Lung (tissue), 12 donors: ENCODE data around the gene FKBP9. TPM values are rescaled to one million over a fixed set of nuclear protein-coding genes. Genes with fewer than 3 reads are reported as not detected.
"Not testable (repeated sequence)": the region's sequence is repeated elsewhere in the genome, so short reads cannot be mapped to it uniquely, and the experiment has no call there.

Experiments used
- ATAC-seq: fragments of 200-7000 bp; cut with Tn5 transposase; one replicate; pipeline ENCODE4 v1.9.1; 2020; ENCODE audit warnings: moderate number of reproducible peaks; ENCODE audit not compliant: insufficient read depth, low FRiP score
- DNase-seq, 3 donors: peaks; one replicate each; pipeline ENCODE4 v3.0.0-alpha.2; 2013 to 2017
- H3K27ac ChIP-seq, 2 donors: one replicate each; pipeline ENCODE4 v1.5.1; 2013; ENCODE audit warnings: mild to moderate bottlenecking in 2 of 2, moderate library complexity in 2 of 2, control low read depth in 1 of 2, inconsistent platforms in 1 of 2, low read depth in 1 of 2, low read length in 1 of 2
- H3K27me3 ChIP-seq, 3 donors: one replicate each; pipeline ENCODE4 v1.5.1; 2013; ENCODE audit warnings: low read length in 2 of 3; ENCODE audit not compliant: control insufficient read depth in 3 of 3, insufficient read depth in 3 of 3
- H3K36me3 ChIP-seq, 4 donors: one replicate each; pipeline ENCODE4 v1.5.1; 2013; ENCODE audit warnings: low read length in 4 of 4, mild to moderate bottlenecking in 1 of 4, moderate library complexity in 1 of 4; ENCODE audit not compliant: control insufficient read depth in 4 of 4, insufficient read depth in 4 of 4
- H3K4me1 ChIP-seq, 5 donors: one replicate each; pipeline ENCODE4 v1.5.1; 2013; ENCODE audit warnings: low read length in 5 of 5, mild to moderate bottlenecking in 2 of 5, moderate library complexity in 1 of 5; ENCODE audit not compliant: control insufficient read depth in 5 of 5, insufficient read depth in 5 of 5
- H3K4me3 ChIP-seq: one replicate; pipeline ENCODE4 v1.5.1; 2013; ENCODE audit warnings: mild to moderate bottlenecking, control low read depth, moderate library complexity
- H3K9ac ChIP-seq, 2 donors: one replicate each; pipeline ENCODE4 v1.5.1; 2013; ENCODE audit warnings: low read length in 2 of 2, control low read depth in 1 of 2; ENCODE audit not compliant: insufficient read depth in 1 of 2
- H3K9me3 ChIP-seq, 4 donors: one replicate each; pipeline ENCODE4 v1.5.1; 2013; ENCODE audit warnings: low read length in 3 of 4, mild to moderate bottlenecking in 1 of 4, moderate library complexity in 1 of 4; ENCODE audit not compliant: control insufficient read depth in 4 of 4, insufficient read depth in 3 of 4
- WGBS, 2 donors: extraction: QIAGEN DNeasy Blood & Tissue Kit; methylation state at CpG; one replicate each; pipeline ENCODE4 v1.1.7; 2013; 5-methylcytosine and 5-hydroxymethylcytosine counted together
- polyA plus RNA-seq, 2 donors: library from polyadenylated mRNA; stranded (reverse); fragments of 200-250 nt; gene quantifications; one replicate each; pipeline ENCODE4 v1.2.1, GENCODE V29; 2013
- total RNA-seq, 2 donors: library from RNA; depleted of rRNA in 1 of 2; stranded (reverse); fragments of >200 nt in 1 of 2; gene quantifications; one replicate each; pipeline ENCODE4 v1.2.1, GENCODE V29; 2014 to 2021
- TF ChIP-seq, protein P1 (sequence below): IDR thresholded peaks from 2 replicates; pipeline ENCODE4 v1.5.1; 2012; ENCODE audit warnings: mild to moderate bottlenecking; ENCODE audit errors: control extremely low read depth, extremely low read depth
- donor health status: control.
- donor health status: control.
- donor health status: Bipolar disorder and iron deficiency.
- donor health status: healthy.
- donor health status: DM: yes; HTN: yes; CAD: no.

Gene FKBP9
- total and polyA plus RNA-seq, 4 donors: 24.2 to 118 (median 74.1) TPM

DNA sequence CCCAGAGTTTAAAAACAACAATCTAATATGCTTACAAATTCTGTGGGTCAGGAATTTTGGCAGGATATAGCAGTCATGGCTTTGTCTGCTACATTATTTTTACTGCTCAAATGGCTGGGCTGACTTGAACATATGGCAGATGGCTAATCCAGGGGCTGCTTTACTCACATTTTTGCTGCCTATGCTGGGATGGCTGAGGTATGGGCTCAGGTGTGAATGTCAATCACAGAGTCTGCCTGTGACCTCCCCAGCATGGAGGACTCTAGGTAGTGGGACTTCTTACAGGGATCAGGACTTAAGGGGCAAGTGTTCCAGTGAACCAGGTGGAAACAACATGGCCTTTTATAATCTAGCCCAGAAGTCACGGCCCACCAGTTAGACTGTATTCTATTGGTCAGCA lies 4.4 kb upstream of the FKBP9 start:
- Histone ChIP-seq H3K27ac (no peak overlapping the region), H3K9me3 (peaks cover 0 to 5% (median 2%) of the 10 kb centered on the region in 4 donors), H3K36me3 (no peaks in the 10 kb centered on the region), H3K4me1 (peaks cover 0 to 1% (median 0%) of the 10 kb centered on the region in 5 donors), H3K27me3 (no peaks in the 10 kb centered on the region), H3K9ac (no peak overlapping the region), H3K4me3 (no peak overlapping the region)
- TF ChIP-seq, protein P1, sequence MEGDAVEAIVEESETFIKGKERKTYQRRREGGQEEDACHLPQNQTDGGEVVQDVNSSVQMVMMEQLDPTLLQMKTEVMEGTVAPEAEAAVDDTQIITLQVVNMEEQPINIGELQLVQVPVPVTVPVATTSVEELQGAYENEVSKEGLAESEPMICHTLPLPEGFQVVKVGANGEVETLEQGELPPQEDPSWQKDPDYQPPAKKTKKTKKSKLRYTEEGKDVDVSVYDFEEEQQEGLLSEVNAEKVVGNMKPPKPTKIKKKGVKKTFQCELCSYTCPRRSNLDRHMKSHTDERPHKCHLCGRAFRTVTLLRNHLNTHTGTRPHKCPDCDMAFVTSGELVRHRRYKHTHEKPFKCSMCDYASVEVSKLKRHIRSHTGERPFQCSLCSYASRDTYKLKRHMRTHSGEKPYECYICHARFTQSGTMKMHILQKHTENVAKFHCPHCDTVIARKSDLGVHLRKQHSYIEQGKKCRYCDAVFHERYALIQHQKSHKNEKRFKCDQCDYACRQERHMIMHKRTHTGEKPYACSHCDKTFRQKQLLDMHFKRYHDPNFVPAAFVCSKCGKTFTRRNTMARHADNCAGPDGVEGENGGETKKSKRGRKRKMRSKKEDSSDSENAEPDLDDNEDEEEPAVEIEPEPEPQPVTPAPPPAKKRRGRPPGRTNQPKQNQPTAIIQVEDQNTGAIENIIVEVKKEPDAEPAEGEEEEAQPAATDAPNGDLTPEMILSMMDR: no peak
- no peak for ATAC-seq
- 95 to 97% methylated on average over 1 of the region's 1 CpG for WGBS, 2 donors
- DNase-seq: no peak

DNA sequence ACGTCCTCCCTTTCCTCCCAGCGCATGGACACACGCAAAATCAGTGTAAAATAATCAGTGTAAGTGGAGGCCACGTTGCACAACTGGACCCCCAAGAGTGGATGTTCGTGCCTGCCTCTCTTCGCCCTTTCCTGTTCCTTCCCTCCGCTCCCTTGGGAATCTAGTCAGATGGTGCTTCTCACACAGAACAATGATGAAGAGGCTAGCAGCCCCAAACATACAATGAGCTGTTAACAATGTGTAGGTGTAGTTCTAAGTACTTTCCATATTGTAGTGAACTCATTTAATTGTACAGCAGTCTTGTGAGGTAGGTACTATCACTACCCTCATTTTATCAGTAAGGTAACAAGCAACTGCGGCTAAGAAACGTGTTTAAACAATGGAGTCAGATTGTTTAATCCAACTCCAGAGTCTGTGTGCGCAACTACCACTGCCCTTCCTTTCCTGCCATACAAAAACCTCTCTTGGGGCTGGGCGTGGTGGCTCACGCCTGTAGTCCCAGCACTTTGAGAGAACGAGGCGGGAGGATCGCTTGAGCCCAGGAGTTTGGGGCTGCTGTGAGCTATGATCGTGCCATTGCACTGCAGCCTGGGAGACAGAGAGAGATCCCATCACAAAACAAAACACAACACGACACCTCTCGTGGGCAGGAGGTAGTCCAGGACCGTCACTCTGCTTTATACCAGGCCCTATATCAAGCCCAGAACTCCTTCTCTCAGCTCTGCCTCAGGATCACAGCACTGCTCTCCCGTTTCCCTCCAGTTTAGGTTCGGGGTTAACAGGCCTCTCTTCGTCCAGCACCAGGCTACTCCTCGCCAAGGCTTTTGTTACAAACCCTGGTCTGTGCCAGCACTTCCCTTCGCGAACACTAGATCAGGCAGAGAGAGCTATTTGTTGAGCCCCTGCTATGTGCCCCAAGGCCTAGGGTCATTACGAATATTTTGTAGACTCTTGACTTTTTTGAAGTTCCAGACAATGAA lies 1.1 kb downstream of the FKBP9 start:
- peaks cover 0 to 7% (median 0%) of the 10 kb centered on the region in 4 donors for H3K36me3 ChIP-seq
- no peaks in the 10 kb centered on the region for H3K27me3 ChIP-seq
- H3K4me1 ChIP-seq: peaks cover 0 to 13% (median 3%) of the 10 kb centered on the region in 5 donors
- ATAC-seq (peak; percentile 20), DNase-seq (peak; percentile 32 to 50 (median 42))
- TF ChIP-seq, protein P1: no peak
- H3K9me3 ChIP-seq: no peaks in the 10 kb centered on the region
- WGBS, 2 donors: 28 to 62% methylated on average over 26 of the region's 26 CpGs
- H3K4me3 ChIP-seq: peak overlapping the region; percentile 78
- H3K27ac ChIP-seq: peak overlapping the region; percentile 84 to 97
- peak overlapping the region; percentile 70 to 91 for H3K9ac ChIP-seq

GRCh38 chr7:32963880-32964301 lies 6.7 kb downstream of the FKBP9 start:
- 24 to 56% methylated on average over 5 of the region's 5 CpGs for WGBS, 2 donors
- not testable (repeated sequence) for H3K27ac ChIP-seq, H3K36me3 ChIP-seq, H3K27me3 ChIP-seq, H3K9ac ChIP-seq, H3K9me3 ChIP-seq, ATAC-seq, H3K4me3 ChIP-seq
- peak in 2 of 3 donors; percentile 26 to 52 for DNase-seq
- peaks cover 5 to 13% (median 7%) of the 10 kb centered on the region in 5 donors for H3K4me1 ChIP-seq

GRCh38 chr7:32964461-32965159 lies 7.4 kb downstream of the FKBP9 start:
- H3K27ac ChIP-seq: peak overlapping the region in 1 of 2 donors; percentile 49
- H3K4me1 ChIP-seq: peaks cover 3 to 13% (median 7%) of the 10 kb centered on the region in 5 donors
- not testable (repeated sequence) for H3K9me3 ChIP-seq, H3K36me3 ChIP-seq, H3K4me3 ChIP-seq, H3K27me3 ChIP-seq, H3K9ac ChIP-seq
- DNase-seq (peak; percentile 61 to 89 (median 87)), ATAC-seq (peak; percentile 76)
- 16 to 23% methylated on average over 6 to 7 of the region's 8 CpGs for WGBS, 2 donors

GRCh38 chr7:32966489-32967267 lies 9.4 kb downstream of the FKBP9 start:
- not testable (repeated sequence) for H3K9me3 ChIP-seq, ATAC-seq, DNase-seq, H3K9ac ChIP-seq, H3K27ac ChIP-seq, H3K36me3 ChIP-seq, H3K27me3 ChIP-seq, H3K4me3 ChIP-seq
- peaks cover 5 to 13% (median 7%) of the 10 kb centered on the region in 5 donors for H3K4me1 ChIP-seq
- 72 to 78% methylated on average over 3 to 4 of the region's 5 CpGs for WGBS, 2 donors

- ATAC-seq: not testable (repeated sequence)
These were observed 10.0 kb downstream of the FKBP9 start for GRCh38 chr7:32967268-32967582.

More at GRCh38 chr7:32967268-32967582, 10.0 kb downstream of the FKBP9 start:
- H3K27me3 ChIP-seq, H3K9ac ChIP-seq, H3K27ac ChIP-seq, H3K4me3 ChIP-seq, H3K9me3 ChIP-seq, H3K36me3 ChIP-seq: not testable (repeated sequence)
- DNase-seq: peak in 1 of 3 donors; percentile 20
- 43 to 47% methylated on average over 4 of the region's 4 CpGs for WGBS, 2 donors
- peaks cover 5 to 13% (median 9%) of the 10 kb centered on the region in 5 donors for H3K4me1 ChIP-seq
